ENCODE measurements around the gene KRABD2.
A peak's percentile ranks its signal among the peaks of the same experiment; 100 is the strongest.
"Not testable (repeated sequence)": the region's sequence is repeated elsewhere in the genome, so short reads cannot be mapped to it uniquely, and the experiment has no call there.

KRABD2 gene

DNA sequence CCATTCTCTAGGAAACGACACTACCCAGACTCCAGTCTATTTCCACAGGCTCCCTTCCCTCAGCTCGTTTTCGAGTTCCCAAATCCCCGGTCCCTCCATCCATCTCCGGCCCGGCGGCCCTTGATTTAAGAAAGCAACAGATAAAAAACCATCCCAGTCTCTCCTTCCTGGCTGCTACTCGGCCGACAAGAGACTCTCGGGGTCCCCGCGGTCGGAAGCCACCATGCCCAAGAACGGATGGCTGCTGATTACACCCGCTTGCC is 6.3 kb upstream of the KRABD2 start:
- H3K27me3 Mint-ChIP-seq (ENCODE audit: low read depth): no peaks in the 10 kb centered on the region
- H3K36me3 Mint-ChIP-seq (ENCODE audit: low read depth): peaks cover 44% of the 10 kb centered on the region
- peaks cover 49% of the 10 kb centered on the region for H3K4me1 Mint-ChIP-seq (ENCODE audit: low read depth)
- peak overlapping the region; percentile 93 for H3K27ac Mint-ChIP-seq
- no peaks in the 10 kb centered on the region for H3K9me3 Mint-ChIP-seq
- peak overlapping the region; percentile 94 for H3K4me3 Mint-ChIP-seq

DNA sequence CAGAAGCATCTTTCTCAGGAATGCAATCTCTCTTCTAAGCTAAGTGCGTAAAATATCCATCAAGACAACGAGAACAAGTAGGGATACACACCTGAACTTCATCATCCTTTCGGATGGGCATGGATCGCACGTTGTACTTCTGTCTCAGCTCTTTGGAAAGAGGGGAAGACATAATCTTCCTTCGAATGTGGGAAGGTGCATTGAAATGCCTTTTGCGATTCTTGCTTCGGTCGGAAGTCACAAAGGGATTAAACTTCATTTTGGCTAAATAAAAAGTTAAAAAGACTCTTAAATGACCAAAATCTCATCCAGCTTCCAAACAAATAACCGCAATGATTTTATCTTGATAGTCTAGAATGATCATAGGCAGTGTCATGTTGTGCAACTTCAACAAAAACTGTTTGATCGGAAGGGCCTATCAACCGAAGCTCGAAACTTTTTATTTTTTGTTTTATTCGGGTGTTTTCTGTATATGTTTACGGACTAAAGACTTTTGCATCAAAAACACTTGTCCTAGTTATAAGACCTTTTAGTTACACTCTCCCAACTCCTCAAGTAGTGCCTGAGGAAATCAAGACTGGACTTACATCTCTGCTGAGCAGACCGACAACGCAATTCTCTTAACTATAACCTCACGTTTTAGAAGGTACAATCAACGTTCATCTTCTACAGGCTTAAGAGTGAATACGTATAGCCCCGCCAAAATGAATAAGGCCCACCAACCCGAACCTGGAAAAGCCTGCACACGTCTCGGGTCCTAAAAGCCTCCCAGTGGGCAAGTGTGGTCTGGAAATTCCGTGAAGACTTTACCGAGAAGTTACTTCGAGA is 5.8 kb upstream of the KRABD2 start:
- H3K27me3 Mint-ChIP-seq (ENCODE audit: low read depth): no peaks in the 10 kb centered on the region
- no peaks in the 10 kb centered on the region for H3K9me3 Mint-ChIP-seq
- H3K4me3 Mint-ChIP-seq: peak overlapping the region; percentile 94
- H3K4me1 Mint-ChIP-seq (ENCODE audit: low read depth): peaks cover 53% of the 10 kb centered on the region
- peak overlapping the region; percentile 93 for H3K27ac Mint-ChIP-seq
- peaks cover 48% of the 10 kb centered on the region for H3K36me3 Mint-ChIP-seq (ENCODE audit: low read depth)

DNA sequence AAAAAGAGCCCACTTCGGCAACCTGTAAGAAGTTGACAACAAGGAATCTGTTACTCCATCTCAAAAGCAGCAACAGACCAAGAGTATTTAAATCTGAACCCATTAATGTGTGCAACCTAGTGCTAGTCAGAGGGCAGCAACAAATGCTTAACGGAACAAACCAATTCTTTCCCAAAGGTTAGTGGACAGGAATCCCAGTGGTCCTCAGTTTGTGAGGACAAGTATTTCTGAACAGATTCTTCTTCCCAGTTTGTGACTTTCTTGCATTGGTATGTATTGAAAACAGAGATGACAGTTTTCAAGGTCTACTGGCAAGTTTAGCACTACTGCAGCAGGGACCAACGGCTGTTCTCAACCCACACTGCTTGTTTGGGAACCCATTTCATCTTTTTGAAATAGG is 3.5 kb upstream of the KRABD2 start:
- H3K27ac Mint-ChIP-seq: no peak overlapping the region
- H3K4me3 Mint-ChIP-seq: no peak overlapping the region
- no peaks in the 10 kb centered on the region for H3K27me3 Mint-ChIP-seq (ENCODE audit: low read depth)
- H3K36me3 Mint-ChIP-seq (ENCODE audit: low read depth): peaks cover 57% of the 10 kb centered on the region
- H3K9me3 Mint-ChIP-seq: no peaks in the 10 kb centered on the region
- peaks cover 62% of the 10 kb centered on the region for H3K4me1 Mint-ChIP-seq (ENCODE audit: low read depth)

DNA sequence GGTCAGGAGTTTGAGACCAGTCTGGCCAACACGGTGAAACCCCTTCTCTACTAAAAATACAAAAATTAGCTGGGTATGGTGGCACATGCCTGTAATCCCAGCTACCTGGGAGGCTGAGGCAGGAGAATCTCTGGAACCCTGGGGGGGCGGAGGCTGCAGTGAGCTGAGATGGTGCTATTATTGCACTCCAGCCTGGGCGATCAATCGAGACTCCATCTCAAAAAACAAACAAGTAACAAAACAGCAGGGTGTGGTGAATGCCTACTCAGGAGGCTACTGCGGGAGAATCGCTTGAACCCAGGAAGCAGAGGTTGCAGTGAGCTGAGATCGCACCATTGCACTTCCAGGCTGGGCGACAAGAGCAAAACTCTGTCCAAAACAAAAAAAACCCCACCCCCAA is 1.6 kb upstream of the KRABD2 start:
- peaks cover 57% of the 10 kb centered on the region for H3K36me3 Mint-ChIP-seq (ENCODE audit: low read depth)
- H3K4me3 Mint-ChIP-seq; H3K27me3 Mint-ChIP-seq (ENCODE audit: low read depth); H3K9me3 Mint-ChIP-seq; H3K27ac Mint-ChIP-seq: not testable (repeated sequence)
- H3K4me1 Mint-ChIP-seq (ENCODE audit: low read depth): peaks cover 53% of the 10 kb centered on the region

DNA sequence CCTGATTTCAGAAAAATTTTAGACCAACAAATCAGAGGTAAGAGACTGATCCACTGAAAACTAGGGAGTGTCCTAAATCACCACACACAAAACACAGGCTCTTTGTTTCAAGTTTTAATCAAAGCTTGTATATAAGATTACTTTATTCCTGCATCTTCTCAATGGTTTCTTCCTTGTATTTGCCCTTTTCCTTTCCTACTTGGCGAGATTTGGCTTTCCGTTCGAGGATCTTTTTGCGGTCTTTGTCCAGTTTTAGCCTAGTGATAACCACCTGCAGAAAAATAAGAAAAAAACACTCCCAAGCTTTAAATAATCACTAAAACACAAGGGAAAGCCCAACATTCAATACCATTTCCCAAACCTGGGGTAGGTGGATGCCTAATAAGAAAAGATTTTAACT is 918 bp upstream of the KRABD2 start:
- H3K4me1 Mint-ChIP-seq (ENCODE audit: low read depth): peaks cover 47% of the 10 kb centered on the region
- peak overlapping the region; percentile 30 for H3K4me3 Mint-ChIP-seq
- H3K27me3 Mint-ChIP-seq (ENCODE audit: low read depth): no peaks in the 10 kb centered on the region
- peaks cover 50% of the 10 kb centered on the region for H3K36me3 Mint-ChIP-seq (ENCODE audit: low read depth)
- peak overlapping the region; percentile 71 for H3K27ac Mint-ChIP-seq
- no peaks in the 10 kb centered on the region for H3K9me3 Mint-ChIP-seq

DNA sequence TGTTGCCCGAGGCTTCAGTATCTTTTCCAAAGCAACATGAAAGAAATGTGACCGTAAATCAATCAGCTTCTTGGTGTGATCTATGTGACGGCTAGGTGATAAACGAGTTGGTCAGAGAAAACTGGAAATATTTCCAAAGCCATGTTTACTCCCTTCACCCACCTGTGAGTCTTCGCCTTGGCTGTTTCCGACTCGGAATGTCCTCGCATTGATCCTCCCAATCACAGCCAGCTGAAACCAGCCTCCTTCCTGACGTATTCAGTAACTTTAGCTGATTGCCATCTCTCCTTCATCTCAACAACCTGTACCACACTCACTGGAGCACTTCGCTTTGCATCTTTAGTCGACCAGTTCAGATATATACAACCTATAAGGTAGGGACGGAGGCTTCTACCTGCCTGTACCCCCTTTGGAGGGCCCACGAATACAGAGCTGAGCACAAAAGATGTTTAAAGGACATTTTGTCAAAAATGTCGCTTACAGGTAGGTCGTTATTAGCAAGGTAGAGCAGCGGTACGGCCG is 705 bp downstream of the KRABD2 start:
- peaks cover 37% of the 10 kb centered on the region for H3K36me3 Mint-ChIP-seq (ENCODE audit: low read depth)
- peak overlapping the region; percentile 71 for H3K27ac Mint-ChIP-seq
- H3K4me3 Mint-ChIP-seq: peak overlapping the region; percentile 87

DNA sequence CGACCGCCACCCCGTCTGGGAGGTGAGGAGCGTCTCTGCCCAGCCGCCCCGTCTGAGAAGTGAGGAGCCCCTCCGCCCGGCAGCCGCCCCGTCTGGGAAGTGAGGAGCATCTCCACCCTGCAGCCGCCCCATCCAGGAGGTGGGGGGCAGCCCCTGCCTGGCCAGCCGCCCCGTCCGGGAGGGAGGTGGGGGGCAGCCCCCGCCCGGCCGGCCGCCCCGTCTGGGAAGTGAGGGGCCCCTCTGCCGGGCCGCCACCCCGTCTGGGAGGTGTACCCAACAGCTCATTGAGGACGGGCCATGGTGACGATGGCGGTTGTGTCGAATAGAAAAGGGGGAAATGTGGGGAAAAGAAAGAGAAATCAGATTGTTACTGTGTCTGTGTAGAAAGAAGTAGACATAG is 2.6 kb downstream of the KRABD2 start:
- not testable (repeated sequence) for H3K27me3 Mint-ChIP-seq (ENCODE audit: low read depth); H3K9me3 Mint-ChIP-seq; H3K4me3 Mint-ChIP-seq; H3K27ac Mint-ChIP-seq
- H3K36me3 Mint-ChIP-seq (ENCODE audit: low read depth): peaks cover 36% of the 10 kb centered on the region
- peaks cover 26% of the 10 kb centered on the region for H3K4me1 Mint-ChIP-seq (ENCODE audit: low read depth)

More for the DNA sequence above, 705 bp downstream of the KRABD2 start:
- H3K4me1 Mint-ChIP-seq (ENCODE audit: low read depth): peaks cover 36% of the 10 kb centered on the region
- no peaks in the 10 kb centered on the region for H3K27me3 Mint-ChIP-seq (ENCODE audit: low read depth)
- H3K9me3 Mint-ChIP-seq: no peaks in the 10 kb centered on the region

DNA sequence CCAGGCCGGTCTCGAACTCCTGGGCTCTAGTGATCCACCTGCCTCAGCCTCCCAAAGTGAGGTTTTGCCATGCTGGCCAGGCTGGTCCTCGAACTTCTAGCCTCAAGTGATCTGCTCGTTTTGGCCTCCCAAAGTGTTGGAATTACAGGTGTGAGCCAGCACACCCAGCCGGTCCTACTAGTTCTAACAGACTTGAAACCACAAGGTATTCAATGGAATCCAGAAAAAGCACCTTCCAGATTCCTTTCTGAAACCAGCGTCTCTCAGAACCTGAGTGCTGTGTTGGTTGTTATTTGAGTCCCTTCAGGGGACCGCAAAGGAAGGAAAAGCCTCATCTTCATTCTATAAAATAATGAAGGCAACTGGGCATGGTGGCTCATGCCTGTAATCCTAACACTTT is 4.1 kb downstream of the KRABD2 start:
- Mint-ChIP-seq H3K4me1 (ENCODE audit: low read depth) (peaks cover 19% of the 10 kb centered on the region), H3K27ac (no peak overlapping the region), H3K27me3 (ENCODE audit: low read depth) (no peaks in the 10 kb centered on the region), H3K4me3 (no peak overlapping the region), H3K9me3 (no peaks in the 10 kb centered on the region), H3K36me3 (ENCODE audit: low read depth) (peaks cover 26% of the 10 kb centered on the region)

DNA sequence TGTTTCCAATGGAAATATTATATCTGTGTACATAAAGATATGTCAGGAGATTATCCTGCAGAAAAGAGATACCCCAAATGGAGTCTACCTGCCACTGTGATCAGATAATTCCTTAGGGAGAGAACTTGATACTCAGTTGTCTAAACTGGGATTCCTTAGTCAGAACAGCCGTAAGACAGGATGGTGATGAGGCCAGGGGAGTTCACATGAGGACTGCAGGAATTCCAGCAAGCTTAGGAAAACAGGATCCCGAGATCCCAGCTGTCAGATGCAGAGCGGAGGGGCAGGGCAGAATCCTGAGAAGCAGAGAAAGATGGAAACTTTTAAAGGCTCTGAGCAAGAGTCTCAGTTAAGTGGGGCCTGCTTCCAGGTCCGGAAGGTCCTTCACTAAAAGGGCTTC is 4.7 kb downstream of the KRABD2 start:
- Mint-ChIP-seq H3K27ac (no peak overlapping the region), H3K4me1 (ENCODE audit: low read depth) (peaks cover 13% of the 10 kb centered on the region), H3K36me3 (ENCODE audit: low read depth) (peaks cover 23% of the 10 kb centered on the region), H3K4me3 (no peak overlapping the region), H3K27me3 (ENCODE audit: low read depth) (no peaks in the 10 kb centered on the region), H3K9me3 (no peaks in the 10 kb centered on the region)

DNA sequence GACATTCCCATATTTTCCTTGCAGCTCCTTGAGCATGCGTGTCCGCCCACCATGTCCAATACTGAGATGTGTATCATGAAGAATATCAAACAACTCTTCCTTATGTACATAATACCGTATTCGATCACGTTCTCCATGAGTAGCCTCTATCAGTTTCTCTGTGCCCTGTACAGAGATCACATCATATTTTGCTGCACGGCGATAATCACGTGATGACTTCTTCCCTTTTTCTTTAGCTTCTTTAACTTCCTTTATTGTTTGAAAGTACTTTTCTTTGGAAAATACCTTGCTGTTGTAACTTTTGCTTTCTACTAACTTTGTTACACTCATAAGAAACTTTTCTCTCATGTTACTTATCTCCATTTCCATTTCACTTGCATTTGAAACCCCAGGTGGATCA is 6.6 kb downstream of the KRABD2 start:
- Mint-ChIP-seq H3K4me1 (ENCODE audit: low read depth) (peaks cover 1% of the 10 kb centered on the region), H3K27ac (no peak overlapping the region), H3K27me3 (ENCODE audit: low read depth) (no peaks in the 10 kb centered on the region), H3K9me3 (no peaks in the 10 kb centered on the region), H3K36me3 (ENCODE audit: low read depth) (peaks cover 16% of the 10 kb centered on the region), H3K4me3 (no peak overlapping the region)

DNA sequence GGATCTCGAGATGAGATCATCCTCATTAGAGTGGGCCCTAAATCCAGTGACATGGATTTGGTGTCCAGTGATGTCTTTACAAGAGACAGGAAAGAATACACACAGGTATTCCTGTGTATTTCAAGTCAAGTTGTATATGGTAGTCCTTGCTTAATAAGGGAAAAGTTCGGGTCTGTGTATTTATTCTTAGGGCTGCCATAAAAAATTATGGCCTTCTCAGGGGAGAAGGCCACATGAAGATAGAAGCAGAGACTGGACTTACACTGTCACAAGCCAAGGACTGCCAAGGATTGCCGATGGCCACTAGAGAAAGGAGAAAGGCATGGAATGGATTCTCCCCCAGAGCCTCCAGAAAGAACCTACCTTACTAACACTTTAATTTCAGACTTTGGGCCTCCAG is 8.3 kb downstream of the KRABD2 start:
- no peaks in the 10 kb centered on the region for H3K9me3 Mint-ChIP-seq
- no peak overlapping the region for H3K4me3 Mint-ChIP-seq
- H3K36me3 Mint-ChIP-seq (ENCODE audit: low read depth): peaks cover 16% of the 10 kb centered on the region
- H3K4me1 Mint-ChIP-seq (ENCODE audit: low read depth): peaks cover 1% of the 10 kb centered on the region
- H3K27ac Mint-ChIP-seq: no peak overlapping the region
- no peaks in the 10 kb centered on the region for H3K27me3 Mint-ChIP-seq (ENCODE audit: low read depth)

DNA sequence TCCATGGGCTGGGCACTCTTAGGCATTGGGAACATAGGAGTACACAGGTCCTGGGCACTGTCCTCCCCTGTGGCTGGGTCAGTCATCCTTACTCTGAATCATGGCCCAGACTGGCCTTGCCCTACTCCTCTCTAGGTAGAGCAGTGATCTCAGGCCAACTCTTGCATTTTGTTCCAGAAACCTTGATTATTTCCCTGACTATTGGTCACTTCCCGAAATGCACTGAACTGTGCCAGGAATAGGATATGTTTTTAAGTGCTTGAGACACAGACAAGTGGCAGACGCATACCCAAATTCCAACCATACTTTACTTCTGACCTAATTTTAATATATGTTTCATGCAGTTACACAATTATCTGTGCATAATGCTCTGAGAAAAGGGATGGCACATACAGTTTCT is 10.3 kb downstream of the KRABD2 start:
- Mint-ChIP-seq H3K27ac (no peak overlapping the region), H3K4me3 (no peak overlapping the region), H3K36me3 (ENCODE audit: low read depth) (peaks cover 16% of the 10 kb centered on the region), H3K4me1 (ENCODE audit: low read depth) (peaks cover 1% of the 10 kb centered on the region), H3K9me3 (no peaks in the 10 kb centered on the region), H3K27me3 (ENCODE audit: low read depth) (no peaks in the 10 kb centered on the region)

DNA sequence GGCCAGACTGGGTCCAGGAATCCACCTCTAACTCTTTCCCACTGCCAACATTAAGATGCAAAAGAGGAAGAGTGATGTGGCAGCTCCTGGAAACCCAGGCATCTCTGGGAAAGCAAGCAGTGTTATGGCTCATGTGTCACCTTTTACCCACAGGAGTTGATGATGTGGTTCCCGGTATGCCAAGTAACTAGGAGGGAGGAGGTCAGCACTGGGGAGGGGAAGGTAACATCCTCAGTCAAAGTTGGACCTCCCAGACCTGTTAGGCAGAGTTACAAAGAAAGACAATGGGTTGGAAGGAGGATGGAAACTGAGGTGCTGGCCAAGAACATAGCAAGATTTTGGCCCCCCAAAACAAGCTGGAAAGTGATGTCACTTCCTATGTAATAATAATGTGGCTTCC is 11.4 kb downstream of the KRABD2 start:
- no peaks in the 10 kb centered on the region for H3K27me3 Mint-ChIP-seq (ENCODE audit: low read depth)
- H3K36me3 Mint-ChIP-seq (ENCODE audit: low read depth): peaks cover 14% of the 10 kb centered on the region
- H3K27ac Mint-ChIP-seq: no peak overlapping the region

DNA sequence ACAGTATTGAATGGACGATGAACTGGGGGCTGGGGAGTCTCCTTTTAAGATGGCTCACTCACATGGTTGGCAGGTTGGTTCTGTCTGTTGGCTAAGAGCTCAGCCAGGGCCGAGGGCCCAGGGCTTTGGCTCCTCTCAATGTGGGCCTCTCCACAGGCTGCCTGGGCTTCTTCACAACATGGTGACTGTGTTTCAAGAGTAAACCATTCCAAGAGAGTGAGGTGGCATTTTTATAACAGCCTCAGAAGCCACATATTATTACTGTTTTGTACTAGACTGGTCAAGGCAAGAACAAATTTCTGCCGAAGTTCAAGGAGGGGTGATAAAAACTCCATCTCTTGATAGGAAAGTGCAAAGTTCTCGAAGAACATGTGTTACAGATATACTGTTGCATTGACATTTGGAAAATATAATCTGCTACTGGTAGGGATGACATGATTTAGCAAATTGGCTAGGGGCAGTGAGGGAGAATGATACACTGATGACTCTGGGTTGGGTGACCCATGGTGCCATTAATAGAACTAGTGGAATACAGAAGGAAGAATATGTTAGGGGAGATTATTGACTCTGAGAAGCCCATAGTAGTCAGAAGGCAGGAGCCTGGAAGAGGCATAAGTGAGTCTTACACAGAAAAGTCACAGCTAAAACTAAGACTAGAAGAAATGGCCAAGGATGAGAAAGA is 13.7 kb downstream of the KRABD2 start:
- H3K4me3 Mint-ChIP-seq: no peak overlapping the region
- H3K4me1 Mint-ChIP-seq (ENCODE audit: low read depth): peaks cover 4% of the 10 kb centered on the region
- H3K9me3 Mint-ChIP-seq: no peaks in the 10 kb centered on the region
- peaks cover 1% of the 10 kb centered on the region for H3K36me3 Mint-ChIP-seq (ENCODE audit: low read depth)
- no peak overlapping the region for H3K27ac Mint-ChIP-seq
- H3K27me3 Mint-ChIP-seq (ENCODE audit: low read depth): no peaks in the 10 kb centered on the region

More for the DNA sequence above, 11.4 kb downstream of the KRABD2 start:
- no peaks in the 10 kb centered on the region for H3K9me3 Mint-ChIP-seq
- peaks cover 4% of the 10 kb centered on the region for H3K4me1 Mint-ChIP-seq (ENCODE audit: low read depth)
- H3K4me3 Mint-ChIP-seq: no peak overlapping the region

DNA sequence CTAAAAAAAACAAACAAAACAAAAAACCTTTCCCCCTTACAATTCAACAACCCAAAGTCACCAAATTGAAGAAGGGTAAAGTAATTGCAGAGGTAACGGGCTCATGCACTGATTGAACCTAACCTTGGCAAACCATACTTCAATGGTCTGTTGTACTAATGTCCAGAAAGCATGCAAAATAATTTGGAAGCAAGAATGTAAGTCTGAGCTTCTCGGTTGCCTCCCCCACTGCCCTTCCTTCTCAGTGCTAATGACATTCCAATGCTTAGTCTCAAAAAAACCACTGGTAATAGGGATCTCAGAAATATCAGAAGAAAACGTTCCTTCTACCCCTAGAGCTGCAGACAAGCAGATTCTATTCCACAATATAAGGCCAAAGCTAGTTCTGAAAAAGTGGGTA is 15.8 kb downstream of the KRABD2 start:
- Mint-ChIP-seq H3K36me3 (ENCODE audit: low read depth) (no peaks in the 10 kb centered on the region), H3K4me3 (no peak overlapping the region), H3K27me3 (ENCODE audit: low read depth) (no peaks in the 10 kb centered on the region), H3K27ac (no peak overlapping the region), H3K4me1 (ENCODE audit: low read depth) (peaks cover 3% of the 10 kb centered on the region), H3K9me3 (no peaks in the 10 kb centered on the region)
